NCI-H82 treated with DMSO at 0.1 percent for 48 hours (cell line): ENCODE data around the gene TALDO1.

Experiments
- DNase-seq: peaks from one replicate; lab custom pipeline; 2025; ENCODE audit not compliant: unreplicated experiment; lab: John Stamatoyannopoulos, UW

Gene TALDO1

GRCh38 chr11:798093-798713 is 50.9 kb downstream of the TALDO1 start, which contains the start of gene SLC25A22:
TSS of gene SLC25A22 (minus strand) at chr11:798281. CDS start at chr11:795006, 3,275 bp downstream.
- peak; percentile 15 for DNase-seq

GRCh38 chr11:799641-800316 is 52.5 kb downstream of the TALDO1 start:
- DNase-seq, result no peak

GRCh38 chr11:800473-800872 is 53.2 kb downstream of the TALDO1 start:
- no peak for DNase-seq

- DNase-seq, result no peak
Observed at GRCh38 chr11:801097-801780, 54.0 kb downstream of the TALDO1 start.

GRCh38 chr11:802018-802617 is 54.9 kb downstream of the TALDO1 start:
- no peak for DNase-seq

GRCh38 chr11:802693-803466 is 55.6 kb downstream of the TALDO1 start:
- DNase-seq, result no peak

- no peak for DNase-seq
Observed at GRCh38 chr11:803467-803742, 56.1 kb downstream of the TALDO1 start.

- no peak for DNase-seq
Observed at GRCh38 chr11:803770-804598, 56.7 kb downstream of the TALDO1 start.

- DNase-seq, result no peak
Observed at GRCh38 chr11:804599-804964, 57.3 kb downstream of the TALDO1 start.

GRCh38 chr11:808427-809286 is 61.4 kb downstream of the TALDO1 start:
- DNase-seq, result no peak

- DNase-seq, result peak; percentile 77
Observed at GRCh38 chr11:809287-810039, 62.2 kb downstream of the TALDO1 start, which contains the start of gene RPLP2. TSS of gene RPLP2 (plus strand) at chr11:809967. CDS start at chr11:810235, 268 bp downstream.

- DNase-seq, result no peak
Observed at GRCh38 chr11:810040-810567, 62.8 kb downstream of the TALDO1 start.

- no peak for DNase-seq
Observed at GRCh38 chr11:811446-812245, 64.4 kb downstream of the TALDO1 start.

GRCh38 chr11:812390-812789 is 65.1 kb downstream of the TALDO1 start:
- DNase-seq, result no peak

GRCh38 chr11:813072-813455 is 65.8 kb downstream of the TALDO1 start:
- DNase-seq, result no peak

GRCh38 chr11:813456-814096 is 66.3 kb downstream of the TALDO1 start:
- DNase-seq, result no peak
